HepG2 (cell line): ENCODE results near the gene RBM19. TPM values are rescaled to one million over a fixed set of nuclear protein-coding genes. Genes with fewer than 3 reads are reported as not detected.

Source experiments
- ATAC-seq: fragments of 200-7000 bp; cut with Tn5 transposase; 3 replicates; pipeline ENCODE4 v1.9.1; 2020; ENCODE audit warnings: mild to moderate bottlenecking, moderate library complexity
- BruUV-seq: library from RNA; stranded (reverse); fragments of 400-500 nt; replicated peaks from 2 replicates; lab custom pipeline; 2021; lab: Mats Ljungman, UMichigan
- CTCF ChIA-PET: fragments of 300-600 bp; formaldehyde crosslinking; extraction: SDS; loops from one replicate; lab custom pipeline; 2021; ENCODE audit warnings: low total read pairs, inconsistent platforms, low intra/inter-chr PET ratio; lab: Yijun Ruan, JAX
- POLR2A ChIA-PET: fragments of 350-600 bp; sonication (Branson Sonifier 250); formaldehyde crosslinking; loops from one replicate; lab custom pipeline; 2020; ENCODE audit warnings: antibody characterized with exemption, inconsistent platforms; lab: Yijun Ruan, JAX
- DNase-seq: peaks from one replicate; pipeline ENCODE4 v3.0.0-alpha.2; 2015; ENCODE audit warnings: low spot score
- FAIRE-seq: peaks from 3 replicates; lab custom pipeline; 2011; peaks lifted over from hg19 to GRCh38; lab: Jason Lieb, UNC
- H2AFZ ChIP-seq: one replicate; pipeline ENCODE4 v1.6.1; 2011; ENCODE audit warnings: low read length, inconsistent platforms
- H3K27ac ChIP-seq: fragments of 300-600 bp; 3 replicates; pipeline ENCODE4 v1.8.0; 2011; ENCODE audit warnings: mixed run types, mild to moderate bottlenecking, mixed read lengths, low read length, inconsistent platforms; ENCODE audit not compliant: insufficient read depth; ENCODE audit errors: extremely low read length
- H3K27me3 ChIP-seq, 2 experiments: fragments of 200-600 bp in 1 of 2; 2 replicates in 1 of 2; 3 replicates in 1 of 2; pipeline versions ENCODE4 v1.6.0 to v1.8.0; 2011; ENCODE audit warnings: low read length in 2 of 2, mild to moderate bottlenecking in 2 of 2, moderate library complexity in 2 of 2, inconsistent platforms in 1 of 2; ENCODE audit not compliant: insufficient read depth in 2 of 2, control insufficient read depth in 1 of 2
- H3K36me3 ChIP-seq, 2 experiments: fragments of 200-600 bp in 1 of 2; replicated peaks in 1 of 2; 2 replicates in 1 of 2; 3 replicates in 1 of 2; pipeline versions ENCODE4 v1.5.1 to v1.8.0; 2011; ENCODE audit warnings: low read length in 2 of 2, inconsistent platforms in 1 of 2; ENCODE audit not compliant: insufficient read depth in 2 of 2, control insufficient read depth in 1 of 2
- H3K4me1 ChIP-seq: 2 replicates; pipeline ENCODE4 v1.5.1; 2012; ENCODE audit warnings: low read length, inconsistent platforms; ENCODE audit not compliant: insufficient read depth
- H3K4me2 ChIP-seq: 2 replicates; pipeline ENCODE4 v1.6.0; 2011; ENCODE audit warnings: low read depth, low read length, inconsistent platforms
- H3K4me3 ChIP-seq, 3 experiments: fragments of 200-600 bp in 1 of 3; sonication (generic), shearing (Covaris generic) in 1 of 3; replicated peaks in 1 of 3; 2 replicates each; pipeline ENCODE4 v1.5.1; 2011 to 2016; ENCODE audit warnings: low read length in 3 of 3, inconsistent platforms in 2 of 3, low read depth in 2 of 3, mild to moderate bottlenecking in 2 of 3, control low read depth in 1 of 3, mixed read lengths in 1 of 3; ENCODE audit not compliant: insufficient read depth in 1 of 3
- H3K79me2 ChIP-seq: one replicate; pipeline ENCODE4 v1.6.1; 2011; ENCODE audit warnings: low read length, inconsistent platforms; ENCODE audit not compliant: insufficient read depth
- H3K9ac ChIP-seq: 2 replicates; pipeline ENCODE4 v1.6.0; 2011; ENCODE audit warnings: mild to moderate bottlenecking, low read depth, low read length, inconsistent platforms; ENCODE audit not compliant: insufficient read depth
- H3K9me3 ChIP-seq: 2 replicates; pipeline ENCODE4 v1.5.1; 2012; ENCODE audit warnings: mild to moderate bottlenecking, low read length
- H4K20me1 ChIP-seq: 2 replicates; pipeline ENCODE4 v1.6.0; 2011; ENCODE audit warnings: inconsistent platforms, mild to moderate bottlenecking, low read length, moderate library complexity; ENCODE audit not compliant: insufficient read depth
- AHDC1 ChIP-seq: sonication (generic); formaldehyde crosslinking; IDR thresholded peaks from 2 replicates; pipeline ENCODE4 v1.5.1; 2020; ENCODE audit warnings: mild to moderate bottlenecking, missing genetic modification reagents, borderline replicate concordance
- HOXA5 ChIP-seq: sonication (generic); formaldehyde crosslinking; IDR thresholded peaks from 2 replicates; pipeline ENCODE4 v1.4.0; 2020; ENCODE audit warnings: missing genetic modification reagents
- ZNF333 ChIP-seq: sonication (generic); formaldehyde crosslinking; IDR thresholded peaks from 2 replicates; pipeline ENCODE4 v1.4.0; 2020; ENCODE audit warnings: mild to moderate bottlenecking, missing genetic modification reagents, borderline replicate concordance
- ZNF383 ChIP-seq: sonication (generic); formaldehyde crosslinking; IDR thresholded peaks from 2 replicates; pipeline ENCODE4 v1.4.0; 2020; ENCODE audit warnings: missing genetic modification reagents, mild to moderate bottlenecking, borderline replicate concordance
- ZNF615 ChIP-seq: sonication (generic); formaldehyde crosslinking; IDR thresholded peaks from 2 replicates; pipeline ENCODE4 v1.5.0; 2020; ENCODE audit warnings: mild to moderate bottlenecking, missing genetic modification reagents, borderline replicate concordance
- WGBS: methylation state at CpG from one replicate; pipeline ENCODE4 v1.1.6; 2017; ENCODE audit warnings: low lambda C conversion rate; 5-methylcytosine and 5-hydroxymethylcytosine counted together
- in situ Hi-C: cut with HindIII; loops from 2 replicates; pipeline ENCODE4 v1.10.0; 2017; ENCODE audit warnings: low pct_unique_long_range_greater_than_20kb; ENCODE audit not compliant: extremely low pct_ligation_motif_present
- intact Hi-C: fragments of 100-400 bp; cut with micrococcal nuclease; formaldehyde crosslinking; loops from one replicate; pipeline ENCODE4 v1.10.0; 2022; ENCODE audit not compliant: unreplicated experiment
- polyA plus RNA-seq, 8 experiments: library from polyadenylated mRNA; depleted of rRNA in 3 of 8; stranded (reverse) in 7 of 8; unstranded in 1 of 8; fragments of >200 nt; fragmentation: Illumina TruSeq in 4 of 8; extraction: Trizol in 4 of 8; gene quantifications; 2 replicates each; pipeline versions ENCODE4 v1.2.1 to v1.2.3, GENCODE V29; 2011 to 2016; ENCODE audit warnings: low read depth in 4 of 8, missing spikeins in 1 of 8, mixed read lengths in 1 of 8; ENCODE audit not compliant: insufficient read depth in 1 of 8
- total RNA-seq, 5 experiments: library from RNA; depleted of rRNA; stranded (reverse); fragments of >200 nt; fragmentation: Illumina TruSeq; extraction: Trizol; gene quantifications; 2 replicates each; pipeline ENCODE4 v1.2.3, GENCODE V29; 2016; ENCODE audit warnings: low read depth in 1 of 5
- TF ChIP-seq, protein P1 (sequence below): sonication (generic); formaldehyde crosslinking; IDR thresholded peaks from 2 replicates; pipeline ENCODE4 v1.4.0; 2020; ENCODE audit warnings: mild to moderate bottlenecking, missing genetic modification reagents, borderline replicate concordance
- TF ChIP-seq, protein P2 (sequence below): sonication (generic); formaldehyde crosslinking; IDR thresholded peaks from 2 replicates; pipeline ENCODE4 v1.8.1; 2023; ENCODE audit warnings: missing genetic modification reagents, mild to moderate bottlenecking, borderline replicate concordance
- TF ChIP-seq, protein P3 (sequence below): IDR thresholded peaks from 2 replicates; pipeline ENCODE4 v1.6.1; 2016; ENCODE audit warnings: mild to moderate bottlenecking

RBM19 gene
- total and polyA plus RNA-seq, 2 of the 13 experiments (the other 11 are each of a cell fraction or from before 2014, with no cell fraction given), result 19.3 to 32.2 TPM

DNA sequence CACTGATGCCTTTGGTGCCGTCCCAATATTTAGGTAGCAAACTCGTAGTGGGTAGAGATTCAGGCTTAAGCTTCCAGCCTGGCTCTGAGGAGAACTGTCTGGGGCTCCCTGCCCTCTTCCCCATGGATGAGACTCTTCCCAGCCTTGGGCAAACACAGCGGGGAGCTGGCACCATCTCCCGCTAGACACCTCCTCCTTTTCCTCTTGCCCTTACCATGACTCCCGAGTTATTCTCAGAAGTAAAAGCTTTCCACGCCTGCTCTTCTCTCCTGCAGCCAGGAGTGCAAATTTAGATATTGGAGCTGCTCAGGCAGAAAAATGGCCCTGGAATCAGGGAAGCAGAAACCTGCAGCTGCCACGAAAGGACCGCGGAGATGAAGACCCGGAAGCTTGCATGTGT, 45.6 kb upstream of the RBM19 start (continued):
- TF ChIP-seq, protein P1, sequence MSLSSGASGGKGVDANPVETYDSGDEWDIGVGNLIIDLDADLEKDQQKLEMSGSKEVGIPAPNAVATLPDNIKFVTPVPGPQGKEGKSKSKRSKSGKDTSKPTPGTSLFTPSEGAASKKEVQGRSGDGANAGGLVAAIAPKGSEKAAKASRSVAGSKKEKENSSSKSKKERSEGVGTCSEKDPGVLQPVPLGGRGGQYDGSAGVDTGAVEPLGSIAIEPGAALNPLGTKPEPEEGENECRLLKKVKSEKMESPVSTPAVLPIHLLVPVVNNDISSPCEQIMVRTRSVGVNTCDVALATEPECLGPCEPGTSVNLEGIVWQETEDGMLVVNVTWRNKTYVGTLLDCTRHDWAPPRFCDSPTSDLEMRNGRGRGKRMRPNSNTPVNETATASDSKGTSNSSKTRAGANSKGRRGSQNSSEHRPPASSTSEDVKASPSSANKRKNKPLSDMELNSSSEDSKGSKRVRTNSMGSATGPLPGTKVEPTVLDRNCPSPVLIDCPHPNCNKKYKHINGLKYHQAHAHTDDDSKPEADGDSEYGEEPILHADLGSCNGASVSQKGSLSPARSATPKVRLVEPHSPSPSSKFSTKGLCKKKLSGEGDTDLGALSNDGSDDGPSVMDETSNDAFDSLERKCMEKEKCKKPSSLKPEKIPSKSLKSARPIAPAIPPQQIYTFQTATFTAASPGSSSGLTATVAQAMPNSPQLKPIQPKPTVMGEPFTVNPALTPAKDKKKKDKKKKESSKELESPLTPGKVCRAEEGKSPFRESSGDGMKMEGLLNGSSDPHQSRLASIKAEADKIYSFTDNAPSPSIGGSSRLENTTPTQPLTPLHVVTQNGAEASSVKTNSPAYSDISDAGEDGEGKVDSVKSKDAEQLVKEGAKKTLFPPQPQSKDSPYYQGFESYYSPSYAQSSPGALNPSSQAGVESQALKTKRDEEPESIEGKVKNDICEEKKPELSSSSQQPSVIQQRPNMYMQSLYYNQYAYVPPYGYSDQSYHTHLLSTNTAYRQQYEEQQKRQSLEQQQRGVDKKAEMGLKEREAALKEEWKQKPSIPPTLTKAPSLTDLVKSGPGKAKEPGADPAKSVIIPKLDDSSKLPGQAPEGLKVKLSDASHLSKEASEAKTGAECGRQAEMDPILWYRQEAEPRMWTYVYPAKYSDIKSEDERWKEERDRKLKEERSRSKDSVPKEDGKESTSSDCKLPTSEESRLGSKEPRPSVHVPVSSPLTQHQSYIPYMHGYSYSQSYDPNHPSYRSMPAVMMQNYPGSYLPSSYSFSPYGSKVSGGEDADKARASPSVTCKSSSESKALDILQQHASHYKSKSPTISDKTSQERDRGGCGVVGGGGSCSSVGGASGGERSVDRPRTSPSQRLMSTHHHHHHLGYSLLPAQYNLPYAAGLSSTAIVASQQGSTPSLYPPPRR, result no peak

GRCh38 chr12:114006482-114007425, 40.6 kb upstream of the RBM19 start:
- in situ Hi-C loops, result no loop called here
- H3K27me3 ChIP-seq, result peaks cover 1 to 7% of the 10 kb centered on the region in 2 experiments; a peak in 3 of 5 replicates
- FAIRE-seq, result no peak
- H3K79me2 ChIP-seq, result no peaks in the 10 kb centered on the region
- DNase-seq, result no peak
- no peaks in the 10 kb centered on the region for H3K9me3 ChIP-seq
- H3K36me3 ChIP-seq, result no peaks in the 10 kb centered on the region
- no peak overlapping the region for H3K9ac ChIP-seq
- no peaks in the 10 kb centered on the region for H3K4me1 ChIP-seq
- POLR2A ChIA-PET, result no interaction called here
- no peaks in the 10 kb centered on the region for H4K20me1 ChIP-seq
- BruUV-seq, result no TSS peak
- H3K4me3 ChIP-seq, result no peak overlapping the region
- intact Hi-C loops, result no loop called here
- no peak overlapping the region for H3K4me2 ChIP-seq
- H2AFZ ChIP-seq, result no peak overlapping the region
- H3K27ac ChIP-seq, result no peak overlapping the region
- ATAC-seq, result no peak
- WGBS, result 2% methylated on average over 6 of the region's 11 CpGs
- CTCF ChIA-PET, result no interaction called here
- TF ChIP-seq ZNF383, result no peak
- no peak for TF ChIP-seq ZNF333 (CRISPR knock-in tag)
- no peak for TF ChIP-seq ZNF615
- no peak for TF ChIP-seq HOXA5
- TF ChIP-seq, protein P2, sequence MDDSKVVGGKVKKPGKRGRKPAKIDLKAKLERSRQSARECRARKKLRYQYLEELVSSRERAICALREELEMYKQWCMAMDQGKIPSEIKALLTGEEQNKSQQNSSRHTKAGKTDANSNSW, result no peak
- TF ChIP-seq, protein P3, sequence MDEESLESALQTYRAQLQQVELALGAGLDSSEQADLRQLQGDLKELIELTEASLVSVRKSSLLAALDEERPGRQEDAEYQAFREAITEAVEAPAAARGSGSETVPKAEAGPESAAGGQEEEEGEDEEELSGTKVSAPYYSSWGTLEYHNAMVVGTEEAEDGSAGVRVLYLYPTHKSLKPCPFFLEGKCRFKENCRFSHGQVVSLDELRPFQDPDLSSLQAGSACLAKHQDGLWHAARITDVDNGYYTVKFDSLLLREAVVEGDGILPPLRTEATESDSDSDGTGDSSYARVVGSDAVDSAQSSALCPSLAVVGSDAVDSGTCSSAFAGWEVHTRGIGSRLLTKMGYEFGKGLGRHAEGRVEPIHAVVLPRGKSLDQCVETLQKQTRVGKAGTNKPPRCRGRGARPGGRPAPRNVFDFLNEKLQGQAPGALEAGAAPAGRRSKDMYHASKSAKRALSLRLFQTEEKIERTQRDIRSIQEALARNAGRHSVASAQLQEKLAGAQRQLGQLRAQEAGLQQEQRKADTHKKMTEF (CRISPR knock-in tag), result no peak
- no peak for TF ChIP-seq AHDC1 (CRISPR knock-in tag)
